Bronchial epithelial cell (primary cell): Measurements from ENCODE around the gene MATN1. TPM values are rescaled to one million over a fixed set of nuclear protein-coding genes. Genes with fewer than 3 reads are reported as not detected.

Experiments
- DNase-seq: peaks from one replicate; pipeline ENCODE4 v3.0.0-alpha.2; 2010; ENCODE audit warnings: low read depth
- FAIRE-seq: peaks from 2 replicates; lab custom pipeline; 2011; peaks lifted over from hg19 to GRCh38; lab: Jason Lieb, UNC
- H3K27me3 ChIP-seq: 2 replicates; pipeline ENCODE4 v1.5.1; 2011; ENCODE audit warnings: low read length; ENCODE audit not compliant: control insufficient read depth, insufficient read depth
- H3K36me3 ChIP-seq: 2 replicates; pipeline ENCODE4 v1.5.1; 2011; ENCODE audit warnings: low read length; ENCODE audit not compliant: control insufficient read depth, insufficient read depth
- H3K4me3 ChIP-seq: 2 replicates; pipeline ENCODE4 v1.5.1; 2011; ENCODE audit warnings: mild to moderate bottlenecking, low read depth, low read length, control low read depth
- CTCF ChIP-seq: IDR thresholded peaks from 2 replicates; pipeline ENCODE4 v1.5.1; 2011; ENCODE audit warnings: mild to moderate bottlenecking, moderate library complexity, low read length, control low read depth, inconsistent platforms; ENCODE audit not compliant: insufficient read depth, severe bottlenecking
- total RNA-seq: library from RNA; depleted of rRNA; stranded (reverse); fragments of >200 nt; gene quantifications from 2 replicates; pipeline ENCODE4 v1.2.1, GENCODE V29; 2014

MATN1 gene
- total RNA-seq, 1 donor from 2014 or later, result not detected

- FAIRE-seq (no peak), DNase-seq (no peak)
- Histone ChIP-seq H3K4me3 (no peak overlapping the region), H3K36me3 (no peaks in the 10 kb centered on the region), H3K27me3 (peaks cover 13% of the 10 kb centered on the region)
- no peak for TF ChIP-seq CTCF
Observed at GRCh38 chr1:30685796-30686165, 37.6 kb downstream of the MATN1 start.

GRCh38 chr1:30684881-30685795 lies 38.2 kb downstream of the MATN1 start:
- Histone ChIP-seq H3K4me3 (no peak overlapping the region), H3K36me3 (no peaks in the 10 kb centered on the region), H3K27me3 (peaks cover 13% of the 10 kb centered on the region)
- FAIRE-seq, result no peak
- no peak for DNase-seq
- peak; percentile 36 for TF ChIP-seq CTCF

GRCh38 chr1:30684259-30684658 lies 39.1 kb downstream of the MATN1 start:
- Histone ChIP-seq H3K36me3 (no peaks in the 10 kb centered on the region), H3K4me3 (no peak overlapping the region), H3K27me3 (peaks cover 13% of the 10 kb centered on the region)
- no peak for DNase-seq
- TF ChIP-seq CTCF, result no peak
- FAIRE-seq, result no peak

- peaks cover 13% of the 10 kb centered on the region for H3K27me3 ChIP-seq
- FAIRE-seq (no peak), DNase-seq (no peak)
- H3K4me3 ChIP-seq, result no peak overlapping the region
- H3K36me3 ChIP-seq, result no peaks in the 10 kb centered on the region
- TF ChIP-seq CTCF, result no peak
Observed at GRCh38 chr1:30683699-30684098, 39.7 kb downstream of the MATN1 start.

- DNase-seq (no peak), FAIRE-seq (no peak)
Observed at GRCh38 chr1:30682396-30683275, 40.7 kb downstream of the MATN1 start.

More at GRCh38 chr1:30682396-30683275, 40.7 kb downstream of the MATN1 start:
- Histone ChIP-seq H3K27me3 (peaks cover 13% of the 10 kb centered on the region), H3K4me3 (no peak overlapping the region), H3K36me3 (no peaks in the 10 kb centered on the region)
- TF ChIP-seq CTCF, result no peak
